ENCODE measurements around the gene STOX2.

The STOX2 gene

DNA sequence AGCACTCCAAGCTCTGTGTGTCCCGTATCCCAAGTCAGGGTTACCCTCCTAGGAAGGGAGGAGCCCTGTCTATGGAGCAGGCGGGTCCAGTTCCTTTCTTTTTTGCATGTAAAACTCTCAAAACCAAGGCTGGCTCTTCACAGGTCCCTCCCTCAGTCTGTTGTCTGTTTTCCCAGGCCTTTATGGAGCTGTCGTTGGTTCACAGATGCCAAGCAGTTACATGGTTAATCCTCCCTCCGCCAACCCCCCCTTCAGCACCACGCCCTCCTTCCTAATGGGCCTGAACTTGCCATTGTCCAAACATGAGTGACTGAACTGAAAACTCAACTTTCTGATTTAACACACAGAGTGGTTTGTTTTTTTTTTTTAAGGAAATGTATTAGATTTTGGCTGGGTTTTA, 148.3 kb downstream of the STOX2 start:
- H3K79me2 ChIP-seq (ENCODE audit: insufficient read depth, low read length), result no peaks in the 10 kb centered on the region
- H3K9me2 ChIP-seq (replicated peaks; ENCODE audit: insufficient read depth, low read length), result no peaks in the 10 kb centered on the region
- H3K4me2 ChIP-seq (ENCODE audit: low read depth, low read length, poor library complexity, severe bottlenecking), result no peak overlapping the region
- H3K9ac ChIP-seq (ENCODE audit: low read length), result no peak overlapping the region
- H3K36me3 ChIP-seq (ENCODE audit: low read length), result no peaks in the 10 kb centered on the region
- no peak for TF ChIP-seq EZH2phosphoT487 (conservative IDR thresholded peaks at IDR 0.05; ENCODE audit: low read length)
- TF ChIP-seq, protein P1, sequence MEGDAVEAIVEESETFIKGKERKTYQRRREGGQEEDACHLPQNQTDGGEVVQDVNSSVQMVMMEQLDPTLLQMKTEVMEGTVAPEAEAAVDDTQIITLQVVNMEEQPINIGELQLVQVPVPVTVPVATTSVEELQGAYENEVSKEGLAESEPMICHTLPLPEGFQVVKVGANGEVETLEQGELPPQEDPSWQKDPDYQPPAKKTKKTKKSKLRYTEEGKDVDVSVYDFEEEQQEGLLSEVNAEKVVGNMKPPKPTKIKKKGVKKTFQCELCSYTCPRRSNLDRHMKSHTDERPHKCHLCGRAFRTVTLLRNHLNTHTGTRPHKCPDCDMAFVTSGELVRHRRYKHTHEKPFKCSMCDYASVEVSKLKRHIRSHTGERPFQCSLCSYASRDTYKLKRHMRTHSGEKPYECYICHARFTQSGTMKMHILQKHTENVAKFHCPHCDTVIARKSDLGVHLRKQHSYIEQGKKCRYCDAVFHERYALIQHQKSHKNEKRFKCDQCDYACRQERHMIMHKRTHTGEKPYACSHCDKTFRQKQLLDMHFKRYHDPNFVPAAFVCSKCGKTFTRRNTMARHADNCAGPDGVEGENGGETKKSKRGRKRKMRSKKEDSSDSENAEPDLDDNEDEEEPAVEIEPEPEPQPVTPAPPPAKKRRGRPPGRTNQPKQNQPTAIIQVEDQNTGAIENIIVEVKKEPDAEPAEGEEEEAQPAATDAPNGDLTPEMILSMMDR (IDR thresholded peaks at IDR 0.05; ENCODE audit: insufficient read depth, low read length, poor library complexity, severe bottlenecking), result no peak
- H3K27ac ChIP-seq (ENCODE audit: low read depth, low read length), result no peak overlapping the region
- no peak overlapping the region for H3K4me3 ChIP-seq (ENCODE audit: insufficient read depth, low read length, poor library complexity, severe bottlenecking)
- H3K27me3 ChIP-seq (ENCODE audit: low read length), result no peaks in the 10 kb centered on the region
- no peaks in the 10 kb centered on the region for H3K9me3 ChIP-seq (ENCODE audit: insufficient read depth, low read length)
- no peak overlapping the region for H2AFZ ChIP-seq (ENCODE audit: low read depth, low read length, severe bottlenecking)
- no peaks in the 10 kb centered on the region for H4K20me1 ChIP-seq (ENCODE audit: low read depth, low read length)
- H3F3A ChIP-seq (ENCODE audit: insufficient read depth), result no peaks in the 10 kb centered on the region

DNA sequence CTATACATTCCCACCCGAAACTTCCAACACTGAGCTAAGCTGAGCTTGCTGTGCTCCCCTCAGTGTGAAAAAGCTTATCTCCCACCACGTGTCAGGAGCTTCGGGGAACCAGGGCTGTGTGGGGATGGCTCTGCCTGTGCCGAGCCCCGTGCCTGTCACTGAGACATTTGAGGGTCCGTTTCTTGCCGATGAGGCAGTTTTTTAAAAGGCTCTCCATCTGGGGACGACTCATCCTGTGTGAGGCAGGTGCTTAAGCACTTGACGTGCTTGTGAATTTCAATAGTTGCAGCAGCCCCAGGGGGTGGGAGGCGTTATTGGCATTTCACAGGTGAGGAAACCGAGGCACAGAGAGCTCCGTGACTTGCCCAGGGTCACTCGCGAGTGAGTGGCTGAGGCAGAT, 151.8 kb downstream of the STOX2 start:
- H3F3A ChIP-seq (ENCODE audit: insufficient read depth), result no peaks in the 10 kb centered on the region
- H3K4me2 ChIP-seq (ENCODE audit: low read depth, low read length, poor library complexity, severe bottlenecking), result no peak overlapping the region
- no peaks in the 10 kb centered on the region for H4K20me1 ChIP-seq (ENCODE audit: low read depth, low read length)
- no peak overlapping the region for H2AFZ ChIP-seq (ENCODE audit: low read depth, low read length, severe bottlenecking)
- H3K27ac ChIP-seq (ENCODE audit: low read depth, low read length), result no peak overlapping the region
- H3K27me3 ChIP-seq (ENCODE audit: low read length), result no peaks in the 10 kb centered on the region
- no peak overlapping the region for H3K9ac ChIP-seq (ENCODE audit: low read length)
- no peaks in the 10 kb centered on the region for H3K79me2 ChIP-seq (ENCODE audit: insufficient read depth, low read length)
- TF ChIP-seq, protein P1 (IDR thresholded peaks at IDR 0.05; ENCODE audit: insufficient read depth, low read length, poor library complexity, severe bottlenecking), result no peak
- TF ChIP-seq EZH2phosphoT487 (conservative IDR thresholded peaks at IDR 0.05; ENCODE audit: low read length), result no peak
- H3K36me3 ChIP-seq (ENCODE audit: low read length), result no peaks in the 10 kb centered on the region
- H3K9me3 ChIP-seq (ENCODE audit: insufficient read depth, low read length), result no peaks in the 10 kb centered on the region
- no peak overlapping the region for H3K4me3 ChIP-seq (ENCODE audit: insufficient read depth, low read length, poor library complexity, severe bottlenecking)
- H3K9me2 ChIP-seq (replicated peaks; ENCODE audit: insufficient read depth, low read length), result no peaks in the 10 kb centered on the region

DNA sequence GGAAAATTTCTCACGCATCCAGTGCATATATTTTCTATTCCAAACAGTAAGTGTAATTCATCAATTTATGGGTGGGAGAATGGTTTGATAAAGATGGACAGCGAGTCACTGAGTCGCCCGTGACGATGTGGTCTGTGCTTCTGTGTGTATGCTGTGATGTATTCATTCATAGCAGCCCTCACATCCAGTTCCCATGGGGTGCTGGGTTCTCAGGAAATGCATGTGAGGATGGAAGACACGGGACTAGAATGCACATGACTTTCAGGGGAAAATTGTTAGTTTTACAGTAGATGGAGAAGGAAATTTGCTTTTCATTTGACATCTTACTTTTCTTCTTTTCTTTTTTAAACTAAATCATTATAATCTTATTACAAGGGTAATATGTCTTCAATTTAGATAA, 152.9 kb downstream of the STOX2 start:
- H3F3A ChIP-seq (ENCODE audit: insufficient read depth), result no peaks in the 10 kb centered on the region
- H3K27ac ChIP-seq (ENCODE audit: low read depth, low read length), result no peak overlapping the region
- no peaks in the 10 kb centered on the region for H3K9me3 ChIP-seq (ENCODE audit: insufficient read depth, low read length)
- no peak overlapping the region for H3K4me3 ChIP-seq (ENCODE audit: insufficient read depth, low read length, poor library complexity, severe bottlenecking)
- H3K79me2 ChIP-seq (ENCODE audit: insufficient read depth, low read length), result no peaks in the 10 kb centered on the region
- H3K9ac ChIP-seq (ENCODE audit: low read length), result no peak overlapping the region
- H3K9me2 ChIP-seq (replicated peaks; ENCODE audit: insufficient read depth, low read length), result no peaks in the 10 kb centered on the region
- H2AFZ ChIP-seq (ENCODE audit: low read depth, low read length, severe bottlenecking), result no peak overlapping the region
- no peak for TF ChIP-seq EZH2phosphoT487 (conservative IDR thresholded peaks at IDR 0.05; ENCODE audit: low read length)
- TF ChIP-seq, protein P1 (IDR thresholded peaks at IDR 0.05; ENCODE audit: insufficient read depth, low read length, poor library complexity, severe bottlenecking), result no peak
- no peaks in the 10 kb centered on the region for H3K27me3 ChIP-seq (ENCODE audit: low read length)
- no peaks in the 10 kb centered on the region for H4K20me1 ChIP-seq (ENCODE audit: low read depth, low read length)
- H3K36me3 ChIP-seq (ENCODE audit: low read length), result no peaks in the 10 kb centered on the region
- no peak overlapping the region for H3K4me2 ChIP-seq (ENCODE audit: low read depth, low read length, poor library complexity, severe bottlenecking)
